SU-DHL-6 (cell line): ENCODE measurements around the gene MUC3A.
"Not testable (repeated sequence)": the region's sequence is repeated elsewhere in the genome, so short reads cannot be mapped to it uniquely, and the experiment has no call there.

ENCODE experiments used
- H2AFZ ChIP-seq: fragments of 200-600 bp; sonication (generic); 2 replicates; pipeline ENCODE4 v1.6.1; 2014; ENCODE audit warnings: low read depth, mild to moderate bottlenecking, moderate library complexity, mixed read lengths, antibody characterized with exemption, low read length; ENCODE audit not compliant: severe bottlenecking
- H3F3A ChIP-seq: fragments of 200-600 bp; shearing (Covaris generic); 2 replicates; pipeline ENCODE4 v1.6.0; 2016; ENCODE audit warnings: antibody characterized with exemption, mild to moderate bottlenecking; ENCODE audit not compliant: insufficient read depth
- H3K27ac ChIP-seq: fragments of 200-600 bp; sonication (generic); 2 replicates; pipeline ENCODE4 v1.5.1; 2016; ENCODE audit warnings: low read depth, mild to moderate bottlenecking, low read length, moderate library complexity, mixed read lengths
- H3K27me3 ChIP-seq: fragments of 200-600 bp; sonication (generic), shearing (Covaris generic); 2 replicates; pipeline ENCODE4 v1.6.0; 2014; ENCODE audit warnings: mild to moderate bottlenecking, low read length
- H3K36me3 ChIP-seq: fragments of 200-600 bp; sonication (generic); 2 replicates; pipeline ENCODE4 v1.6.1; 2014; ENCODE audit warnings: mild to moderate bottlenecking, low read length, mixed read lengths
- H3K4me2 ChIP-seq: fragments of 300-600, 200-600 bp; shearing (Covaris generic), sonication (generic); 2 replicates; pipeline ENCODE4 v1.6.0; 2014; ENCODE audit warnings: low read length, low read depth, mild to moderate bottlenecking; ENCODE audit not compliant: poor library complexity, severe bottlenecking
- H3K4me3 ChIP-seq: fragments of 200-600 bp; sonication (generic); 2 replicates; pipeline ENCODE4 v1.5.1; 2014; ENCODE audit warnings: antibody characterized with exemption, low read length, mild to moderate bottlenecking, mixed read lengths; ENCODE audit not compliant: insufficient read depth, poor library complexity, severe bottlenecking
- H3K79me2 ChIP-seq: fragments of 200-600 bp; sonication (generic); 2 replicates; pipeline ENCODE4 v1.6.1; 2014; ENCODE audit warnings: mild to moderate bottlenecking, low read length, moderate library complexity; ENCODE audit not compliant: insufficient read depth
- H3K9ac ChIP-seq: fragments of 200-600 bp; sonication (generic); 2 replicates; pipeline ENCODE4 v1.7.0; 2014; ENCODE audit warnings: mild to moderate bottlenecking, low read length
- H3K9me2 ChIP-seq: fragments of 200-600 bp; sonication (generic); replicated peaks from 2 replicates; pipeline ENCODE4 v1.6.1; 2014; ENCODE audit warnings: low read length; ENCODE audit not compliant: insufficient read depth
- H3K9me3 ChIP-seq: fragments of 200-600 bp; sonication (generic); 2 replicates; pipeline ENCODE4 v1.6.1; 2014; ENCODE audit warnings: low read length, mixed read lengths; ENCODE audit not compliant: insufficient read depth
- H4K20me1 ChIP-seq: fragments of 200-600 bp; sonication (generic); 2 replicates; pipeline ENCODE4 v1.6.1; 2014; ENCODE audit warnings: low read depth, mild to moderate bottlenecking, antibody characterized with exemption, low read length, moderate library complexity, mixed read lengths
- CTCF ChIP-seq: fragments of 200-600 bp; sonication (generic); IDR thresholded peaks from one replicate; pipeline ENCODE4 v1.5.1; 2017; ENCODE audit warnings: antibody characterized with exemption, mild to moderate bottlenecking, low read length, moderate library complexity; ENCODE audit not compliant: insufficient read depth, poor library complexity, severe bottlenecking
- EZH2phosphoT487 ChIP-seq: fragments of 200-600 bp; sonication (generic), shearing (Covaris generic); conservative IDR thresholded peaks from 2 replicates; pipeline ENCODE4 v1.6.1; 2018; ENCODE audit warnings: mild to moderate bottlenecking, antibody characterized with exemption, low read length, moderate library complexity, mixed read lengths

Gene MUC3A

GRCh38 chr7:100983451-100984187 is 34.3 kb downstream of the MUC3A start:
- no peak overlapping the region for H2AFZ ChIP-seq
- H3K4me3 ChIP-seq, result no peak overlapping the region
- H3K9ac ChIP-seq, result no peak overlapping the region
- no peaks in the 10 kb centered on the region for H3K9me2 ChIP-seq
- H3K27ac ChIP-seq, result no peak overlapping the region
- no peak overlapping the region for H3K4me2 ChIP-seq
- no peaks in the 10 kb centered on the region for H3K79me2 ChIP-seq
- TF ChIP-seq EZH2phosphoT487 (no peak), CTCF (no peak)
- no peaks in the 10 kb centered on the region for H3K9me3 ChIP-seq
- no peaks in the 10 kb centered on the region for H3F3A ChIP-seq
- H3K36me3 ChIP-seq, result no peaks in the 10 kb centered on the region
- no peaks in the 10 kb centered on the region for H4K20me1 ChIP-seq
- H3K27me3 ChIP-seq, result no peaks in the 10 kb centered on the region

GRCh38 chr7:100984241-100984918 is 35.0 kb downstream of the MUC3A start:
- H2AFZ ChIP-seq, H3K27me3 ChIP-seq, H3K79me2 ChIP-seq, H3K4me3 ChIP-seq, H3K27ac ChIP-seq, H3F3A ChIP-seq, H3K9me2 ChIP-seq, H3K9ac ChIP-seq, H3K4me2 ChIP-seq, H4K20me1 ChIP-seq, H3K9me3 ChIP-seq, H3K36me3 ChIP-seq: not testable (repeated sequence)

- H3K9me2 ChIP-seq, H3K36me3 ChIP-seq, H3F3A ChIP-seq, H3K27me3 ChIP-seq, H4K20me1 ChIP-seq, H3K79me2 ChIP-seq, H3K4me2 ChIP-seq, H3K27ac ChIP-seq, H3K4me3 ChIP-seq, H2AFZ ChIP-seq, H3K9ac ChIP-seq, H3K9me3 ChIP-seq: not testable (repeated sequence)
Observed at GRCh38 chr7:100985033-100985797, 35.9 kb downstream of the MUC3A start.

- H3K27me3 ChIP-seq, result no peaks in the 10 kb centered on the region
- H3K79me2 ChIP-seq, result no peaks in the 10 kb centered on the region
- no peak overlapping the region for H3K4me2 ChIP-seq
- no peaks in the 10 kb centered on the region for H3K9me2 ChIP-seq
- no peaks in the 10 kb centered on the region for H3K36me3 ChIP-seq
- H3K27ac ChIP-seq, result no peak overlapping the region
- TF ChIP-seq CTCF (no peak), EZH2phosphoT487 (no peak)
- H4K20me1 ChIP-seq, result no peaks in the 10 kb centered on the region
- H3K9ac ChIP-seq, result no peak overlapping the region
- H2AFZ ChIP-seq, result no peak overlapping the region
- H3F3A ChIP-seq, result no peaks in the 10 kb centered on the region
- no peak overlapping the region for H3K4me3 ChIP-seq
- H3K9me3 ChIP-seq, result no peaks in the 10 kb centered on the region
Observed at GRCh38 chr7:100991631-100992030, 42.3 kb downstream of the MUC3A start.

- H3K9me2 ChIP-seq, H2AFZ ChIP-seq, H3K27ac ChIP-seq, H3K4me3 ChIP-seq, H3K4me2 ChIP-seq, H3K27me3 ChIP-seq, H3K79me2 ChIP-seq, H4K20me1 ChIP-seq, H3K36me3 ChIP-seq, H3F3A ChIP-seq, H3K9me3 ChIP-seq, H3K9ac ChIP-seq: not testable (repeated sequence)
Observed at GRCh38 chr7:100992280-100992679, 42.9 kb downstream of the MUC3A start.

- not testable (repeated sequence) for H4K20me1 ChIP-seq, H3F3A ChIP-seq, H3K9me3 ChIP-seq, H3K79me2 ChIP-seq, H3K27me3 ChIP-seq, H3K9me2 ChIP-seq, H3K4me3 ChIP-seq, H2AFZ ChIP-seq, H3K27ac ChIP-seq, H3K36me3 ChIP-seq, H3K9ac ChIP-seq, H3K4me2 ChIP-seq
Observed at GRCh38 chr7:100994671-100995070, 45.3 kb downstream of the MUC3A start.
